HepG2 (cell line): ENCODE measurements around the gene HEPHL1.

ENCODE experiments used
- GLI4 ChIP-seq: sonication (generic); formaldehyde crosslinking; IDR thresholded peaks from 2 replicates; pipeline ENCODE4 v1.5.1; 2020; ENCODE audit warnings: missing genetic modification reagents, mild to moderate bottlenecking, moderate library complexity, borderline replicate concordance
- MIER3 ChIP-seq: IDR thresholded peaks from 2 replicates; pipeline ENCODE4 v1.6.1; 2016; ENCODE audit warnings: missing compliant biosample characterization, borderline replicate concordance
- SUZ12 ChIP-seq: fragments of 150-350 bp; IDR thresholded peaks from 2 replicates; pipeline ENCODE4 v1.6.1; 2014; ENCODE audit warnings: low read depth, low read length
- ZBTB8A ChIP-seq: sonication (generic); formaldehyde crosslinking; IDR thresholded peaks from 2 replicates; pipeline ENCODE4 v1.4.0; 2020; ENCODE audit warnings: mild to moderate bottlenecking, low read depth, missing genetic modification reagents, borderline replicate concordance
- ZNF530 ChIP-seq: sonication (generic); formaldehyde crosslinking; IDR thresholded peaks from 2 replicates; pipeline ENCODE4 v1.5.0; 2020; ENCODE audit warnings: low read depth, mild to moderate bottlenecking, missing genetic modification reagents

DNA sequence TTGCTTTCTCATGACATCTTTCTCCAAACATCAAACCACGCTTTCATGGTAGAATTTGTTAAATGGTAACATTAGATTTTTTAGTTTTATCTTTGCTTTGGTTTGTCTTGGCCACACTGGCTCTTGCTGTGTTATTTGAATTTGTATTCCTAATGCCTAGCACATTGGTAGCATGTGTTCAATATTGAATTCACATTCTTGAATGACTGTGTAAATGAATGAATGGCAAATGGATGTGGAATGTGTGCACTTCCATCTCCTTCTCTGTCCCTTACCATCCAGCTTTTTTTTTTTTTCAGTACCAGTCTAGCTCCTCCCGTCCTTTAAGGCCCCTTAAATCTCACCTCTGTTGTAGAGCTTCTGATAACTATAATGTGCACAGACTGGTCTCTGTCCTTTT lies 41.2 kb downstream of the HEPHL1 start:
- TF ChIP-seq SUZ12 (no peak), MIER3 (CRISPR knock-in tag) (no peak), ZBTB8A (no peak), ZNF530 (no peak), GLI4 (CRISPR knock-in tag) (no peak)
